Measurements from ENCODE around the gene C20orf144. TPM values are rescaled to one million over a fixed set of nuclear protein-coding genes. Genes with fewer than 3 reads are reported as not detected.
A peak's percentile ranks its signal among the peaks of the same experiment; 100 is the strongest.
"Not testable (repeated sequence)": the region's sequence is repeated elsewhere in the genome, so short reads cannot be mapped to it uniquely, and the experiment has no call there.

The C20orf144 gene
- total RNA-seq, 4 donors from 2014 or later: not detected

GRCh38 chr20:33693741-33694638 is 31.9 kb downstream of the C20orf144 start:
- Histone ChIP-seq H3K27ac (peak overlapping the region in 3 of 4 donors; percentile 49 to 68 (median 55)), H3K9me3 (no peaks in the 10 kb centered on the region), H3K4me1 (peaks cover 0 to 33% (median 0%) of the 10 kb centered on the region in 3 donors), H3K27me3 (no peaks in the 10 kb centered on the region), H3K4me3 (no peak overlapping the region), H3K36me3 (no peaks in the 10 kb centered on the region)
- no peak for DNase-seq
- 58 to 72% methylated on average over 5 to 13 of the region's 17 CpGs for WGBS, 2 donors
- TF ChIP-seq CTCF (IDR thresholded peaks at IDR 0.05): no peak
- no peak for TF ChIP-seq POLR2A (IDR thresholded peaks at IDR 0.05)
- intact Hi-C loops (cut with DNase I): no loop called here

GRCh38 chr20:33694639-33695012 is 32.5 kb downstream of the C20orf144 start:
- WGBS, 2 donors: 36 to 48% methylated on average over 2 of the region's 6 CpGs

GRCh38 chr20:33696448-33696847 is 34.3 kb downstream of the C20orf144 start:
- 69 to 78% methylated on average over 4 of the region's 4 CpGs for WGBS, 2 donors
- peaks cover 0 to 33% (median 0%) of the 10 kb centered on the region in 3 donors for H3K4me1 ChIP-seq
- TF ChIP-seq CTCF (IDR thresholded peaks at IDR 0.05) (no peak), POLR2A (IDR thresholded peaks at IDR 0.05) (no peak)

More at GRCh38 chr20:33694639-33695012, 32.5 kb downstream of the C20orf144 start:
- no peak for DNase-seq
- Histone ChIP-seq H3K9me3 (no peaks in the 10 kb centered on the region), H3K27ac (peak overlapping the region in 3 of 4 donors; percentile 23 to 68 (median 68)), H3K36me3 (no peaks in the 10 kb centered on the region), H3K4me3 (no peak overlapping the region), H3K27me3 (no peaks in the 10 kb centered on the region), H3K4me1 (peaks cover 0 to 33% (median 0%) of the 10 kb centered on the region in 3 donors)
- intact Hi-C loops (cut with DNase I): no loop called here
- TF ChIP-seq POLR2A (IDR thresholded peaks at IDR 0.05) (no peak), CTCF (IDR thresholded peaks at IDR 0.05) (no peak)

GRCh38 chr20:33697129-33697528 is 35.0 kb downstream of the C20orf144 start:
- peaks cover 0 to 33% (median 0%) of the 10 kb centered on the region in 3 donors for H3K4me1 ChIP-seq
- H3K27me3 ChIP-seq: no peaks in the 10 kb centered on the region
- no peak overlapping the region for H3K4me3 ChIP-seq
- 41 to 63% methylated on average over 7 to 8 of the region's 8 CpGs for WGBS, 2 donors
- H3K9me3 ChIP-seq: no peaks in the 10 kb centered on the region
- peak overlapping the region in 3 of 4 donors; percentile 23 to 70 (median 27) for H3K27ac ChIP-seq
- DNase-seq: no peak
- H3K36me3 ChIP-seq: no peaks in the 10 kb centered on the region
- intact Hi-C loops (cut with DNase I): no loop called here
- TF ChIP-seq POLR2A (IDR thresholded peaks at IDR 0.05): no peak
- no peak for TF ChIP-seq CTCF (IDR thresholded peaks at IDR 0.05)

More at GRCh38 chr20:33696448-33696847, 34.3 kb downstream of the C20orf144 start:
- no peak for DNase-seq
- intact Hi-C loops (cut with DNase I): no loop called here
- Histone ChIP-seq H3K27ac (peak overlapping the region in 2 of 4 donors; percentile 23), H3K27me3 (no peaks in the 10 kb centered on the region), H3K36me3 (no peaks in the 10 kb centered on the region), H3K9me3 (no peaks in the 10 kb centered on the region), H3K4me3 (no peak overlapping the region)

GRCh38 chr20:33698966-33699365 is 36.8 kb downstream of the C20orf144 start:
- no CpG with 5 or more reads among the region's 27 CpGs for WGBS, 2 donors
- H3K9me3 ChIP-seq; DNase-seq; H3K27me3 ChIP-seq; H3K27ac ChIP-seq; H3K36me3 ChIP-seq; H3K4me3 ChIP-seq; intact Hi-C loops (cut with DNase I): not testable (repeated sequence)
- peaks cover 0 to 34% (median 0%) of the 10 kb centered on the region in 3 donors for H3K4me1 ChIP-seq

GRCh38 chr20:33700696-33701441 is 38.7 kb downstream of the C20orf144 start:
- peaks cover 0 to 24% (median 0%) of the 10 kb centered on the region in 3 donors for H3K4me1 ChIP-seq
- H3K27ac ChIP-seq; H3K4me3 ChIP-seq; H3K36me3 ChIP-seq; intact Hi-C loops (cut with DNase I); H3K27me3 ChIP-seq; DNase-seq; H3K9me3 ChIP-seq: not testable (repeated sequence)
- WGBS, 2 donors: 95 to 96% methylated on average over 7 to 20 of the region's 45 CpGs

Data from esophagus squamous epithelium (tissue), 5 donors.